Measurements from ENCODE around the gene RBPJ.
A peak's percentile ranks its signal among the peaks of the same experiment; 100 is the strongest.

The RBPJ gene

GRCh38 chr4:26319467-26319948 lies 1.3 kb upstream of the RBPJ start:
- ChIA-PET POLR2A (interaction anchor here (1.0 to 2.1 kb wide), 11 partner anchors 10 to 236 kb away, joined by 3 to 7 read pairs (median 4); no protein-coding TSS in a partner anchor), CTCF (no interaction called here)
- DNase-seq (ENCODE audit: extremely low spot score), result peak; percentile 82

GRCh38 chr4:26319949-26320537 lies 771 bp upstream of the RBPJ start:
- ChIA-PET POLR2A (interaction anchor here (0.6 to 2.1 kb wide), 17 partner anchors 10 to 247 kb away, joined by 3 to 7 read pairs (median 3); no protein-coding TSS in a partner anchor), CTCF (interaction anchor here (1.2 kb wide), 1 partner anchor 238 kb away, joined by 6 read pairs; no protein-coding TSS in a partner anchor)
- DNase-seq (ENCODE audit: extremely low spot score), result peak; percentile 10
- no peak for TF ChIP-seq SP1 (IDR thresholded peaks at IDR 0.05)
- TF ChIP-seq BHLHE40 (IDR thresholded peaks at IDR 0.05; ENCODE audit: borderline replicate concordance), result no peak
- no peak for TF ChIP-seq TARDBP (IDR thresholded peaks at IDR 0.05)
- TF ChIP-seq L3MBTL2 (conservative IDR thresholded peaks at IDR 0.05), result peak; percentile 43; the same call in 1 of the 2 replicates

More at GRCh38 chr4:26319467-26319948, 1.3 kb upstream of the RBPJ start:
- TF ChIP-seq CTBP1 (IDR thresholded peaks at IDR 0.05; ENCODE audit: borderline replicate concordance) (peak; percentile 82), NFRKB (IDR thresholded peaks at IDR 0.05) (no peak)

DNA sequence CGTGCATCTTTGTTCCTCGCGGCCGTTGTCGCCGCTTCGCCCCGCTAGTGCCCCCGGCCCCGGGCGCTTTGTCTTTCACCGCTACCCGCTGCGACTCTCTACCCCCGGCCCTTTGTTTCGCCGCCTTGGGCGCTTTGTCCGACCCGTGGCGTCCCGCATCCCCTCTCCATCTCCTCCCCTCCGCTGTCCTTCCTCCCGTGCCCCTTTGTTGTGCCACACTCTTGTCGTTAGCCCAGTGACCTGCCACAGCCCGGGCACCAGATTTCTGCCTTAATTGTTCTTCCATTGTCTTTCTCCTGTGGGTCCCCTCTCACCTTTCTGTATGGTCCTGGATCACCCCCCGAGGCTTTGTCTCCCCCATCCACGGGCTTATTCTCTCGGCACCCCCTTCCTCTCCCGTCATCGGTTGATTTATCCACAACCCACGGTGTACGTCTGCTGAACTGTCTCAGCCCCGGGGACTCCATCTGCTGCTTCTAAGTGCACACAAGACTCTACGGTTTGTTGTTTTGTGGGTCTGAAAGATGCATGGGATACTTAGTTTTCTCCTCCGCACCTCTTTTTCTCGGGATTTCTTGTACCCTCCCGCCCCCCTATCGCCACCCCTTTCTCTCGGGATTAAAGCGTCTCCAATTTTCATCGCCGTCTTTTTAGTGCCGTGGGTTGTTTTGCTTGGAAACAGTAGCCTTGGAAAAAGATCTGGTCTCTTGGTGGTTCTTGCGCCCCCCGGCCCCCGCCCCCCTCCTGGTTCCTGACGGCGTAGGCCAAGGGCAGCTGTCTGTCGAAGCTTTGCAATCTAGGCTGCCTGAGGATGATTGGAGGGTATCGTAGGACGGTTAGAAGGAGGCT lies 783 bp downstream of the RBPJ start:
- no peak for DNase-seq (ENCODE audit: extremely low spot score)
- TF ChIP-seq L3MBTL2 (conservative IDR thresholded peaks at IDR 0.05), result no peak
- TF ChIP-seq LEF1 (IDR thresholded peaks at IDR 0.05; ENCODE audit: borderline replicate concordance), result no peak
- TF ChIP-seq NFRKB (IDR thresholded peaks at IDR 0.05), result no peak
- no peak for TF ChIP-seq SUZ12 (IDR thresholded peaks at IDR 0.05)
- no peak for TF ChIP-seq FOXM1 (IDR thresholded peaks at IDR 0.05; ENCODE audit: borderline replicate concordance)
- no peak for TF ChIP-seq HDGF (IDR thresholded peaks at IDR 0.05; ENCODE audit: borderline replicate concordance)
- TF ChIP-seq FOXA1 (IDR thresholded peaks at IDR 0.05), result no peak
- TF ChIP-seq BHLHE40 (IDR thresholded peaks at IDR 0.05; ENCODE audit: borderline replicate concordance), result no peak
- no peak for TF ChIP-seq ARNT (IDR thresholded peaks at IDR 0.05)
- TF ChIP-seq CTBP1 (IDR thresholded peaks at IDR 0.05; ENCODE audit: borderline replicate concordance), result no peak
- no peak for TF ChIP-seq ZNF384 (IDR thresholded peaks at IDR 0.05)
- TF ChIP-seq FOXK2 (IDR thresholded peaks at IDR 0.05), result no peak
- TF ChIP-seq, protein P1, sequence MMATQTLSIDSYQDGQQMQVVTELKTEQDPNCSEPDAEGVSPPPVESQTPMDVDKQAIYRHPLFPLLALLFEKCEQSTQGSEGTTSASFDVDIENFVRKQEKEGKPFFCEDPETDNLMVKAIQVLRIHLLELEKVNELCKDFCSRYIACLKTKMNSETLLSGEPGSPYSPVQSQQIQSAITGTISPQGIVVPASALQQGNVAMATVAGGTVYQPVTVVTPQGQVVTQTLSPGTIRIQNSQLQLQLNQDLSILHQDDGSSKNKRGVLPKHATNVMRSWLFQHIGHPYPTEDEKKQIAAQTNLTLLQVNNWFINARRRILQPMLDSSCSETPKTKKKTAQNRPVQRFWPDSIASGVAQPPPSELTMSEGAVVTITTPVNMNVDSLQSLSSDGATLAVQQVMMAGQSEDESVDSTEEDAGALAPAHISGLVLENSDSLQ (IDR thresholded peaks at IDR 0.05), result no peak
- no peak for TF ChIP-seq ELF4 (IDR thresholded peaks at IDR 0.05)
- TF ChIP-seq SP1 (IDR thresholded peaks at IDR 0.05), result no peak
- ChIA-PET POLR2A (no interaction called here), CTCF (interaction anchor here (0.6 kb wide), 1 partner anchor 92 kb away, joined by 6 read pairs; no protein-coding TSS in a partner anchor)

DNA sequence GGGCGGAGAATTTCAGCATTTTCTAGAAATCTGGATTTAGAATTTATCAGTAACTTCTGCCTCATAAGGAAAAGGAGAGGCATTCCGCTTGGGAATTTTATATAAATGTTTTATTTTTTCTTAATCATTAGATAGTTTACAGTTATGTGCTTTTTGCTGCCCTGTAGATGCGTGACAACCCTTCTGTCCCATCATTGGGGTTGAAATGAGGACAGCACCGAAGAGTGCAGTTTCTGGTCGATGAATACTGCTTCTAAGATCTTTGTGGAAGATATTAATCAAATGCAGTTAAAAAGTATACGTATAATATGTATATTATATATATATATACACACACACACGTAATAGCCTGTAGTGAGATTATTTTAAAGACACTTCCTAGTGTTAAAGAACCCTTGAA lies 1.5 kb downstream of the RBPJ start:
- POLR2A ChIA-PET, result no interaction called here
- CTCF ChIA-PET, result no interaction called here
- TF ChIP-seq L3MBTL2 (conservative IDR thresholded peaks at IDR 0.05) (no peak), SUZ12 (IDR thresholded peaks at IDR 0.05) (no peak), FOXM1 (IDR thresholded peaks at IDR 0.05; ENCODE audit: borderline replicate concordance) (no peak)
- no peak for DNase-seq (ENCODE audit: extremely low spot score)

DNA sequence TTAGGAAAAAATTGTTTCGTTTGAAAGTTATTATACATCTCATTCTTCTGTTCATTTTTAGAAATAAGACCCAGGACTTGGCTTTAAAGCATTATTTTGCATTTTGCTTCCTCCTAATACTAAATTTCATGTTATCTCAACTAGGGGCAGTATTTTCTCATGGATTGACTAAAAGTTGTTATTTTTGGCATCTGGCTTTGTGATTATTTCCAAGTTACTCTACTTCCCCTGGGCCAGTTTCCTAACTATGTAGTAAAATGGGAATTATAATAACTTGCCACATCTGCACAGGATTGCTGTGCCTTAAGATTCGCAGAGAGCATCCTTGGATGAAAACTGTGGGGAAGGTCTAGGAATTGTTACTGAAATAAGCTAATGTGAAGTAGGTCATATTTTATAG lies 3.0 kb downstream of the RBPJ start:
- no peak for DNase-seq (ENCODE audit: extremely low spot score)
- TF ChIP-seq HDGF (IDR thresholded peaks at IDR 0.05; ENCODE audit: borderline replicate concordance) (no peak), TARDBP (IDR thresholded peaks at IDR 0.05) (no peak), ARNT (IDR thresholded peaks at IDR 0.05) (no peak), FOXM1 (IDR thresholded peaks at IDR 0.05; ENCODE audit: borderline replicate concordance) (no peak), LEF1 (IDR thresholded peaks at IDR 0.05; ENCODE audit: borderline replicate concordance) (no peak), FOXK2 (IDR thresholded peaks at IDR 0.05) (no peak), L3MBTL2 (conservative IDR thresholded peaks at IDR 0.05) (no peak)
- ChIA-PET POLR2A (no interaction called here), CTCF (interaction anchor here (1.0 kb wide), 1 partner anchor 232 kb away, joined by 3 read pairs; no protein-coding TSS in a partner anchor)

GRCh38 chr4:26325191-26325590 lies 4.4 kb downstream of the RBPJ start:
- ChIA-PET CTCF (interaction anchor here (0.6 to 1.6 kb wide), 5 partner anchors 85 to 269 kb away, joined by 3 to 7 read pairs (median 3); no protein-coding TSS in a partner anchor), POLR2A (no interaction called here)
- no peak for DNase-seq (ENCODE audit: extremely low spot score)
- no peak for TF ChIP-seq ARNT (IDR thresholded peaks at IDR 0.05)
- TF ChIP-seq BHLHE40 (IDR thresholded peaks at IDR 0.05; ENCODE audit: borderline replicate concordance), result no peak
- no peak for TF ChIP-seq LEF1 (IDR thresholded peaks at IDR 0.05; ENCODE audit: borderline replicate concordance)

GRCh38 chr4:26326791-26327190 lies 6.0 kb downstream of the RBPJ start:
- CTCF ChIA-PET, result no interaction called here
- POLR2A ChIA-PET, result no interaction called here

More at GRCh38 chr4:26326791-26327190, 6.0 kb downstream of the RBPJ start:
- no peak for DNase-seq (ENCODE audit: extremely low spot score)
- TF ChIP-seq FOXA1 (IDR thresholded peaks at IDR 0.05) (no peak), SUZ12 (IDR thresholded peaks at IDR 0.05) (no peak), TARDBP (IDR thresholded peaks at IDR 0.05) (no peak), L3MBTL2 (conservative IDR thresholded peaks at IDR 0.05) (no peak), LEF1 (IDR thresholded peaks at IDR 0.05; ENCODE audit: borderline replicate concordance) (no peak), SP1 (IDR thresholded peaks at IDR 0.05) (no peak)
- TF ChIP-seq, protein P1 (IDR thresholded peaks at IDR 0.05), result no peak
